ENCODE results near the gene GABARAPL2.

The GABARAPL2 gene

DNA sequence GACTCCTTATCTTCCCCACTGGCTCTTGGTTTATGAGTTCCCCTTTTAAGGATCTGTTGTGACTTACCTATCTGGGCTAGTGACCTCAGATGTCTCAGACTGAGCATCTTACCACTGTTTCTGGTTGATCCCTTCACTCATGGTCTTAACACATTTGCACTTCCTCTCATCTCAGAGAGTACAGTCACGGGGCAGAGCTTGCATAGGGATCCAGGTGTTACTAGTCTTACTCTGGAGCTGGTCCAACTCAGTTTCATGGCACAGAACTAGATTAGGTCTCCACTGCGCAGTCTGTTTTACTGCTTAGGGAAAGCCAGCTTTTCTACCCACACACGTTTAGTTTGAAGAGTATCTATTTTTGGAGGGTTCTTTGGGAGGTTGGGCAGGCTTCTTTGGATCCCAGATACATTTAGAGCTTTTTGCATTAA lies 10.2 kb downstream of the GABARAPL2 start:
- Histone ChIP-seq H2AK5ac (ENCODE audit: low read length, severe bottlenecking) (no peak overlapping the region), H3K27me3 (ENCODE audit: control insufficient read depth in 1 of 2, insufficient read depth in 1 of 2, low read length in 2 of 2) (no peaks in the 10 kb centered on the region), H3K4ac (ENCODE audit: low read depth in 1 of 2, low read length in 2 of 2) (no peak overlapping the region), H3K9ac (ENCODE audit: low read length) (no peak overlapping the region), H3K36me3 (ENCODE audit: control insufficient read depth in 1 of 2, insufficient read depth in 2 of 2, low read depth in 1 of 2, low read length in 2 of 2) (peaks cover 51 to 90% of the 10 kb centered on the region in 2 experiments), H2BK15ac (ENCODE audit: low read depth, poor library complexity, severe bottlenecking) (no peak overlapping the region), H4K8ac (ENCODE audit: low read length) (no peak overlapping the region), H2BK5ac (ENCODE audit: low read depth, low read length, poor library complexity, severe bottlenecking) (no peak overlapping the region), H3K23ac (ENCODE audit: low read length in 2 of 2) (no peak overlapping the region), H3K79me1 (replicated peaks; ENCODE audit: low read length, poor library complexity, severe bottlenecking) (peaks cover 40% of the 10 kb centered on the region), H2BK120ac (ENCODE audit: low read depth, low read length) (no peak overlapping the region), H3K18ac (ENCODE audit: low read depth in 1 of 2, low read length in 2 of 2) (no peak overlapping the region), H3K4me2 (ENCODE audit: low read length, poor library complexity, severe bottlenecking) (no peak overlapping the region), H3K4me3 (ENCODE audit: insufficient read depth in 1 of 2, low read depth in 1 of 2, low read length in 2 of 2) (no peak overlapping the region), H3K4me1 (ENCODE audit: control insufficient read depth, insufficient read depth, low read depth, low read length) (no peaks in the 10 kb centered on the region), H2AFZ (ENCODE audit: low read depth, low read length) (no peak overlapping the region), H4K91ac (ENCODE audit: low read length) (no peak overlapping the region), H3K9me3 (ENCODE audit: control insufficient read depth, low read length) (no peaks in the 10 kb centered on the region), H2BK12ac (ENCODE audit: low read length in 2 of 2) (no peak overlapping the region), H3K27ac (ENCODE audit: low read length, poor library complexity, severe bottlenecking) (no peak overlapping the region), H3K14ac (ENCODE audit: low read length in 2 of 2) (no peak overlapping the region)
- no peak for DNase-seq
- WGBS: 81% methylated on average over 3 of the region's 3 CpGs

DNA sequence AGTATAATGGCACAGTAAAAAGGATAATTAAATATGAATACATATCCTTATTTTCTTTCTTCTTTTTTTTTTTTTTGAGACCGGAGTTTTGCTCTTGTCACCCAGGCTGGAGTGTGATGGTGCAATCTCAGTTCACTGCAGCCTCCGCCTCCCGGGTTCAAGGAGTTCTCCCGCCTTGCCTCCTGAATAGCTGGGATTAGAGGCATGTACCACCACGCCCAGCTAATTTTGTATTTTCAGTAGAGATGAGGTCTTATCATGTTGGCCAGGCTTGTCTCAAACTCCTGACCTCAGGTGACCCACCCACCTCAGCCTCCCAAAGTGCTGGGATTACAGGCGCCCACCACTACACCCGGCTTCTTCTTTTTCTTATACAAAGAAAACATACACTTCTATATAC lies 12.0 kb downstream of the GABARAPL2 start:
- Histone ChIP-seq H3K4ac (ENCODE audit: low read depth in 1 of 2, low read length in 2 of 2) (no peak overlapping the region), H3K27ac (ENCODE audit: low read length, poor library complexity, severe bottlenecking) (no peak overlapping the region), H3K79me1 (replicated peaks; ENCODE audit: low read length, poor library complexity, severe bottlenecking) (peaks cover 27% of the 10 kb centered on the region), H3K18ac (ENCODE audit: low read depth in 1 of 2, low read length in 2 of 2) (no peak overlapping the region), H4K8ac (ENCODE audit: low read length) (no peak overlapping the region), H3K9ac (ENCODE audit: low read length) (no peak overlapping the region), H3K4me3 (ENCODE audit: insufficient read depth in 1 of 2, low read depth in 1 of 2, low read length in 2 of 2) (no peak overlapping the region), H3K4me1 (ENCODE audit: control insufficient read depth, insufficient read depth, low read depth, low read length) (no peaks in the 10 kb centered on the region), H2AK5ac (ENCODE audit: low read length, severe bottlenecking) (no peak overlapping the region), H2BK120ac (ENCODE audit: low read depth, low read length) (no peak overlapping the region), H4K91ac (ENCODE audit: low read length) (no peak overlapping the region), H3K4me2 (ENCODE audit: low read length, poor library complexity, severe bottlenecking) (no peak overlapping the region), H2AFZ (ENCODE audit: low read depth, low read length) (no peak overlapping the region), H3K23ac (ENCODE audit: low read length in 2 of 2) (no peak overlapping the region), H3K14ac (ENCODE audit: low read length in 2 of 2) (no peak overlapping the region), H2BK5ac (ENCODE audit: low read depth, low read length, poor library complexity, severe bottlenecking) (no peak overlapping the region), H3K9me3 (ENCODE audit: control insufficient read depth, low read length) (no peaks in the 10 kb centered on the region), H3K27me3 (ENCODE audit: control insufficient read depth in 1 of 2, insufficient read depth in 1 of 2, low read length in 2 of 2) (no peaks in the 10 kb centered on the region), H3K36me3 (ENCODE audit: control insufficient read depth in 1 of 2, insufficient read depth in 2 of 2, low read depth in 1 of 2, low read length in 2 of 2) (peaks cover 36 to 72% of the 10 kb centered on the region in 2 experiments), H2BK15ac (ENCODE audit: low read depth, poor library complexity, severe bottlenecking) (no peak overlapping the region), H2BK12ac (ENCODE audit: low read length in 2 of 2) (no peak overlapping the region)
- 88% methylated on average over 5 of the region's 7 CpGs for WGBS
- DNase-seq: no peak

DNA sequence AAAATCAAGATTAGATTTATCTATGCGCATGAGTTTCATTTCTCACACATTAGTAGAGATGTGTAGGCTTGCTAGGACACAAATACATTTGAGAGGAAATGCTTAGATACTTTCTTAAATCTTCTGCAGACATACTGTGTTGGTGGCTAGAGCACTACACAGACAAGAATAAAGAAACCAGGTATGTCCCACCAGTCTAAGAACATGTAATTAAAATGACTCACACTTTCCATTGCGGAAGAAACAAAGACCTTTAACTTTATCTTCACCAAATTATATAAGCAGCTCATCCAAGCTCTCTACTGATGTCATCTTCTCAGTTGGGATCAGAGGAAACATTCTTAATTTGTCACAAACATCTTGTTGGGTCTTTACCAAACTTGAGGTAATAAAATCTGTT lies 12.5 kb downstream of the GABARAPL2 start:
- H3K36me3 ChIP-seq (ENCODE audit: control insufficient read depth in 1 of 2, insufficient read depth in 2 of 2, low read depth in 1 of 2, low read length in 2 of 2): peaks cover 33 to 66% of the 10 kb centered on the region in 2 experiments
- no peak overlapping the region for H2BK120ac ChIP-seq (ENCODE audit: low read depth, low read length)
- WGBS: 100% methylated on average over 1 of the region's 2 CpGs
- H3K27me3 ChIP-seq (ENCODE audit: control insufficient read depth in 1 of 2, insufficient read depth in 1 of 2, low read length in 2 of 2): no peaks in the 10 kb centered on the region
- no peak overlapping the region for H3K14ac ChIP-seq (ENCODE audit: low read length in 2 of 2)
- no peak for DNase-seq
- H2BK5ac ChIP-seq (ENCODE audit: low read depth, low read length, poor library complexity, severe bottlenecking): no peak overlapping the region
- H2AK5ac ChIP-seq (ENCODE audit: low read length, severe bottlenecking): no peak overlapping the region
- H3K9ac ChIP-seq (ENCODE audit: low read length): no peak overlapping the region
- no peak overlapping the region for H2BK12ac ChIP-seq (ENCODE audit: low read length in 2 of 2)
- no peak overlapping the region for H2BK15ac ChIP-seq (ENCODE audit: low read depth, poor library complexity, severe bottlenecking)
- H3K4me1 ChIP-seq (ENCODE audit: control insufficient read depth, insufficient read depth, low read depth, low read length): no peaks in the 10 kb centered on the region
- no peak overlapping the region for H4K8ac ChIP-seq (ENCODE audit: low read length)
- H3K79me1 ChIP-seq (replicated peaks; ENCODE audit: low read length, poor library complexity, severe bottlenecking): peaks cover 23% of the 10 kb centered on the region
- H3K4ac ChIP-seq (ENCODE audit: low read depth in 1 of 2, low read length in 2 of 2): no peak overlapping the region
- H2AFZ ChIP-seq (ENCODE audit: low read depth, low read length): no peak overlapping the region
- no peak overlapping the region for H4K91ac ChIP-seq (ENCODE audit: low read length)
- H3K18ac ChIP-seq (ENCODE audit: low read depth in 1 of 2, low read length in 2 of 2): no peak overlapping the region
- no peaks in the 10 kb centered on the region for H3K9me3 ChIP-seq (ENCODE audit: control insufficient read depth, low read length)
- no peak overlapping the region for H3K4me3 ChIP-seq (ENCODE audit: insufficient read depth in 1 of 2, low read depth in 1 of 2, low read length in 2 of 2)
- H3K23ac ChIP-seq (ENCODE audit: low read length in 2 of 2): no peak overlapping the region
- H3K4me2 ChIP-seq (ENCODE audit: low read length, poor library complexity, severe bottlenecking): no peak overlapping the region
- no peak overlapping the region for H3K27ac ChIP-seq (ENCODE audit: low read length, poor library complexity, severe bottlenecking)

DNA sequence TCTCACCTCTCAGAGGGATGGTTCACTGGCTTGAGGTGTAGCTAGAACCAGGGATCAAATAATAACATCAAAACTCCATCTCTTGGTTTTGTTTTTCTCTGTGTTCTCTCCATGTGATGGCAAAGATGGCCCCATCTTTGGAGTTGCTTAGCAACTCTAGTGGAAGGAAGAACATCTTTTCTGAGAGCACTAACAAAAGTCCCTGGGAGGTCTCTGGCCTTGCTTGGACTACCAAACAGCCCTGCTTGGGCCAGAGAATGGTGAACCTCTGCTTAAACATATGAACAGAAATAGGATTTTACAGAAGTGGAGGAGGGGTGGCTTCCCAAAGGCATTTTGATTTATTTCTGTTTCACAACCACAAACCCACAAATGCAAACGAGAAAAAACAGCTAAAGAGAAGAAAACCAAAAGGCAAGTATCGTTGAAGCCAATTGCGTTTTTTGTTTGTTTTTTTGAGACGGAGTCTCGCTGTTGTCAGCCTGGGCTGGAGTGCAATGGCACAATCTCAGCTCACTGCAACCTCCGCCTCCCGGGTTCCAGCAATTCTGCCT lies 13.2 kb downstream of the GABARAPL2 start:
- H3K27ac ChIP-seq (ENCODE audit: low read length, poor library complexity, severe bottlenecking): no peak overlapping the region
- no peak overlapping the region for H2AFZ ChIP-seq (ENCODE audit: low read depth, low read length)
- no peak overlapping the region for H3K4me2 ChIP-seq (ENCODE audit: low read length, poor library complexity, severe bottlenecking)
- no peak overlapping the region for H3K4ac ChIP-seq (ENCODE audit: low read depth in 1 of 2, low read length in 2 of 2)
- H2BK12ac ChIP-seq (ENCODE audit: low read length in 2 of 2): no peak overlapping the region
- no peak for DNase-seq
- H3K9me3 ChIP-seq (ENCODE audit: control insufficient read depth, low read length): no peaks in the 10 kb centered on the region
- WGBS: 93% methylated on average over 7 of the region's 7 CpGs
- H3K79me1 ChIP-seq (replicated peaks; ENCODE audit: low read length, poor library complexity, severe bottlenecking): peaks cover 18% of the 10 kb centered on the region
- H3K23ac ChIP-seq (ENCODE audit: low read length in 2 of 2): no peak overlapping the region
- no peak overlapping the region for H2BK15ac ChIP-seq (ENCODE audit: low read depth, poor library complexity, severe bottlenecking)
- H3K36me3 ChIP-seq (ENCODE audit: control insufficient read depth in 1 of 2, insufficient read depth in 2 of 2, low read depth in 1 of 2, low read length in 2 of 2): peaks cover 28 to 60% of the 10 kb centered on the region in 2 experiments
- H2AK5ac ChIP-seq (ENCODE audit: low read length, severe bottlenecking): no peak overlapping the region
- H3K4me1 ChIP-seq (ENCODE audit: control insufficient read depth, insufficient read depth, low read depth, low read length): no peaks in the 10 kb centered on the region
- no peak overlapping the region for H2BK5ac ChIP-seq (ENCODE audit: low read depth, low read length, poor library complexity, severe bottlenecking)
- no peak overlapping the region for H2BK120ac ChIP-seq (ENCODE audit: low read depth, low read length)
- no peak overlapping the region for H3K14ac ChIP-seq (ENCODE audit: low read length in 2 of 2)
- no peaks in the 10 kb centered on the region for H3K27me3 ChIP-seq (ENCODE audit: control insufficient read depth in 1 of 2, insufficient read depth in 1 of 2, low read length in 2 of 2)
- H3K4me3 ChIP-seq (ENCODE audit: insufficient read depth in 1 of 2, low read depth in 1 of 2, low read length in 2 of 2): no peak overlapping the region
- no peak overlapping the region for H3K9ac ChIP-seq (ENCODE audit: low read length)
- no peak overlapping the region for H4K8ac ChIP-seq (ENCODE audit: low read length)
- H4K91ac ChIP-seq (ENCODE audit: low read length): no peak overlapping the region
- no peak overlapping the region for H3K18ac ChIP-seq (ENCODE audit: low read depth in 1 of 2, low read length in 2 of 2)
